GM18499 (cell line): ENCODE results near the gene ZNF440.

Experiments
- ATAC-seq: cut with Tn5 transposase; IDR thresholded peaks from one replicate; pipeline ENCODE4 v1.9.1; 2021; ENCODE audit warnings: moderate number of reproducible peaks; ENCODE audit not compliant: insufficient read depth, unreplicated experiment

ZNF440 gene

GRCh38 chr19:11880598-11880997 is 66.5 kb downstream of the ZNF440 start:
- ATAC-seq: no peak

- no peak for ATAC-seq
Observed at GRCh38 chr19:11881151-11881800, 67.2 kb downstream of the ZNF440 start.

GRCh38 chr19:11882606-11883005 is 68.5 kb downstream of the ZNF440 start:
- no peak for ATAC-seq
